Stimulated activated naive CD8-positive, alpha-beta T cell treated with anti-CD3 and anti-CD28 coated beads, Interleukin-15, Interleukin-2, amounts not matched to agents 100 ng/mL and 50 ng/mL, for 24 hours (primary cell): ENCODE measurements around the gene RYR2.
"Not testable (repeated sequence)": the region's sequence is repeated elsewhere in the genome, so short reads cannot be mapped to it uniquely, and the experiment has no call there.

ENCODE experiments used
- H3K27ac Mint-ChIP-seq: one replicate; pipeline ENCODE4 v1.8.0; 2021; ENCODE audit warnings: mild to moderate bottlenecking, mixed read lengths
- H3K27me3 Mint-ChIP-seq: one replicate; pipeline ENCODE4 v1.8.0; 2021; ENCODE audit warnings: mixed read lengths
- H3K36me3 Mint-ChIP-seq: one replicate; pipeline ENCODE4 v1.8.0; 2021; ENCODE audit warnings: low read depth, mixed read lengths
- H3K4me1 Mint-ChIP-seq: one replicate; pipeline ENCODE4 v1.8.0; 2021; ENCODE audit warnings: low read depth, mixed read lengths
- H3K4me3 Mint-ChIP-seq: one replicate; pipeline ENCODE4 v1.8.0; 2021; ENCODE audit warnings: mild to moderate bottlenecking, mixed read lengths
- H3K9me3 Mint-ChIP-seq: one replicate; pipeline ENCODE4 v1.8.0; 2021; ENCODE audit warnings: mixed read lengths

Gene RYR2

GRCh38 chr1:237814319-237814924 is 772.4 kb downstream of the RYR2 start:
- H3K27ac Mint-ChIP-seq, result no peak overlapping the region
- no peaks in the 10 kb centered on the region for H3K36me3 Mint-ChIP-seq
- no peaks in the 10 kb centered on the region for H3K4me1 Mint-ChIP-seq
- no peaks in the 10 kb centered on the region for H3K9me3 Mint-ChIP-seq
- H3K27me3 Mint-ChIP-seq, result peaks cover 9% of the 10 kb centered on the region
- no peak overlapping the region for H3K4me3 Mint-ChIP-seq

GRCh38 chr1:237817277-237817676 is 775.3 kb downstream of the RYR2 start:
- no peak overlapping the region for H3K27ac Mint-ChIP-seq
- no peaks in the 10 kb centered on the region for H3K36me3 Mint-ChIP-seq
- H3K27me3 Mint-ChIP-seq, result peaks cover 9% of the 10 kb centered on the region
- no peaks in the 10 kb centered on the region for H3K4me1 Mint-ChIP-seq
- no peak overlapping the region for H3K4me3 Mint-ChIP-seq
- no peaks in the 10 kb centered on the region for H3K9me3 Mint-ChIP-seq

- H3K4me3 Mint-ChIP-seq, H3K27ac Mint-ChIP-seq, H3K27me3 Mint-ChIP-seq, H3K36me3 Mint-ChIP-seq, H3K9me3 Mint-ChIP-seq, H3K4me1 Mint-ChIP-seq: not testable (repeated sequence)
Measured at GRCh38 chr1:237820634-237821033, 778.6 kb downstream of the RYR2 start.

DNA sequence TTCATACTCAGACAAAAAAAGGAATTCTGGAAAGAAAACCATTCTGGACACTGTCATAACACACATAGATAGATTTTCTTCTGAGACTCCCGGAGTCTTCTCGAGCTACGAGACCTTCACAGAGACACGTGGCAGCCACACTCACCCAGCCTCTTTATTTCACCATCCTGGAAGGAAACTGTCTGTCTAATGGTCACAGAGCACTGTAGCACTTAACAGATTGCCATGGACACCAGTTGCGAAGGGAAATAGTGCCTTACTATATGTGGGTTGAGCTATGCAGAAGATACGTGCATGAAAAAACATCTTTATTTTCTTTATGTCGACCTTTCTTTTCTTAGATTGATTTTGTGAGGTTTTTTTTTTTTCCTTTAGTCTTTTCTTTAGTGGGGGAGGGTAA is 790.9 kb downstream of the RYR2 start:
- no peaks in the 10 kb centered on the region for H3K36me3 Mint-ChIP-seq
- no peak overlapping the region for H3K4me3 Mint-ChIP-seq
- no peaks in the 10 kb centered on the region for H3K9me3 Mint-ChIP-seq

DNA sequence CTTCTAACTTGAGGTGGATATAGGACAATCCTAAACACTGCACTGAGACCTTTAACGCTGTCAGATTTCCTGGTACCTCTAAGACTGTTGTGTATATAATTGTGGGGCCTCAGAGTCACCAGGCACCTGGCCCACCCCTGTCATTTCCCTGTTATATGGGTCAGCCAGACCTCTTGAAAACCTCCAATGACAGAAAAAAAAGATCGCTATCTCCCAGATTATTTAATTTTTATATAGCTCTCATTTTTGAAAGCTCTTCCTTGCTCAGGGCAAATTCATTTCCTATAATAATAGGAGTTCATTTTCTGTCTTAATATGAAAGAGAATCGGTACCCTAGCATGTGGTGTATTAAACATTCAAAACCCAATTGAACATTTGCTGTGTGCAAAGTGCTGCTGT is 792.1 kb downstream of the RYR2 start:
- Mint-ChIP-seq H3K36me3 (no peaks in the 10 kb centered on the region), H3K4me3 (no peak overlapping the region), H3K4me1 (no peaks in the 10 kb centered on the region), H3K27ac (no peak overlapping the region), H3K9me3 (no peaks in the 10 kb centered on the region), H3K27me3 (no peaks in the 10 kb centered on the region)

More for the DNA sequence above, 790.9 kb downstream of the RYR2 start:
- no peaks in the 10 kb centered on the region for H3K27me3 Mint-ChIP-seq
- H3K4me1 Mint-ChIP-seq, result no peaks in the 10 kb centered on the region
- no peak overlapping the region for H3K27ac Mint-ChIP-seq

GRCh38 chr1:237834461-237834860 is 792.5 kb downstream of the RYR2 start:
- Mint-ChIP-seq H3K4me1 (no peaks in the 10 kb centered on the region), H3K9me3 (no peaks in the 10 kb centered on the region), H3K36me3 (no peaks in the 10 kb centered on the region), H3K27me3 (no peaks in the 10 kb centered on the region), H3K27ac (no peak overlapping the region), H3K4me3 (no peak overlapping the region)

GRCh38 chr1:237838320-237838719 is 796.3 kb downstream of the RYR2 start:
- Mint-ChIP-seq H3K4me1 (no peaks in the 10 kb centered on the region), H3K9me3 (no peaks in the 10 kb centered on the region), H3K4me3 (no peak overlapping the region), H3K27me3 (no peaks in the 10 kb centered on the region), H3K36me3 (no peaks in the 10 kb centered on the region), H3K27ac (no peak overlapping the region)

GRCh38 chr1:237838904-237839534 is 797.0 kb downstream of the RYR2 start:
- Mint-ChIP-seq H3K27ac (no peak overlapping the region), H3K4me3 (no peak overlapping the region), H3K9me3 (no peaks in the 10 kb centered on the region), H3K4me1 (no peaks in the 10 kb centered on the region), H3K27me3 (no peaks in the 10 kb centered on the region), H3K36me3 (no peaks in the 10 kb centered on the region)

DNA sequence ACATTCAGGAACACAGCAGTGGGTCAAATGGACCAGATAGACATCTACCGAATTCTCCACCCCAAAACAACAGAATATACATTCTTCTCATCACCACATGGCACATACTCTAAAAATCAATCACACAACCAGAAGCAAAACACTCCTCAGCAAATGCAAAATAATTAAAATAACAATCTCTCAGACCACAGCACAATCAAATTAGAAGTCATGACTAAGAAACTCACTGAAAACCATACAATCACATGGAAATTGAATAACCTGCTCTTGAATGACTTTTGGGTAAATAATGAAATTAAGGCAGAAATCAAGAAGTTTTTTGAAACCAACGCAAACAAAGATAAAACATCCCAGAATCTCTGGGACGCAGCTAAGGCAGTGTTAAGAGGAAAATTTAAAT is 799.5 kb downstream of the RYR2 start:
- Mint-ChIP-seq H3K4me1 (no peaks in the 10 kb centered on the region), H3K27me3 (no peaks in the 10 kb centered on the region)

DNA sequence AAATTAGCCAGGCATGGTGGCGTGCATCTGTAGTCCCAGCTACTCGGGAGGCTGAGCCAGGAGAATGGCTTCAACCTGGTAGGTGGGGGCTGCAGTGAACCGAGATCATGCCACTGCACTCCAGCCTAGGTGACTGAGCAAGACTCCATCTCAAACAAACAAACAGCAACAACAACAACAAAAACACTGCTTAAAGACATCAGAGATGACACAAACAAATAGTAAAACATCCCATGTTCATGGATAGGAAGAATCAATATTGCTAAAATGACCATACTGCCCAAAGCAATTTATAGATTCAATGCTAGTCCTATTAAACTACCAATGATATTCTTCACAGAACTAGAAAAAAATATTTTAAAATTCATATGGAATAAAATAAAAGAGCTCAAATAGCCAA is 801.5 kb downstream of the RYR2 start:
- H3K4me3 Mint-ChIP-seq, H3K9me3 Mint-ChIP-seq, H3K36me3 Mint-ChIP-seq, H3K27me3 Mint-ChIP-seq, H3K27ac Mint-ChIP-seq, H3K4me1 Mint-ChIP-seq: not testable (repeated sequence)

More for the DNA sequence above, 799.5 kb downstream of the RYR2 start:
- H3K4me3 Mint-ChIP-seq, result no peak overlapping the region
- H3K27ac Mint-ChIP-seq, result no peak overlapping the region
- peaks cover 5% of the 10 kb centered on the region for H3K9me3 Mint-ChIP-seq
- H3K36me3 Mint-ChIP-seq, result no peaks in the 10 kb centered on the region

GRCh38 chr1:237851210-237851845 is 809.3 kb downstream of the RYR2 start:
- no peak overlapping the region for H3K4me3 Mint-ChIP-seq
- no peaks in the 10 kb centered on the region for H3K4me1 Mint-ChIP-seq
- no peak overlapping the region for H3K27ac Mint-ChIP-seq
- peaks cover 5% of the 10 kb centered on the region for H3K27me3 Mint-ChIP-seq
- H3K36me3 Mint-ChIP-seq, result no peaks in the 10 kb centered on the region
- peaks cover 4% of the 10 kb centered on the region for H3K9me3 Mint-ChIP-seq

DNA sequence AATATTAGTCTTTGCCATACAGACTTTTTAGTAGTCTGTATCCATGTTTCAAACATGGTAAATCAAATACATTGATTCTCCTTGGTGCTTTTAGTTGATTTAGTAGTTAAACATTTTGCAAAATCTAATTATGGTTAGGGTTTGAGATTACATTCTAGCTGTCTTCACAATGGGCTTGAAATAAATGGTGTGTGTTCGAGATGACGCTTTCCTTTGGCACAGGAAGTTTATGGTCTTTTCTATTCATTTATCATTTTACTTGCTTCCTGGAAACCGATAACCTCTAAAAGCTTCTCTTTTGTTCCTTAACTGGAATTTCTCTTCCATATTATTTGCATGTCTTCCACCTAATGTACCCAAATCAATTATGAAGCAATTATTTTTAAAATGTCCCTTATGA is 810.4 kb downstream of the RYR2 start:
- no peaks in the 10 kb centered on the region for H3K36me3 Mint-ChIP-seq
- H3K4me3 Mint-ChIP-seq, result no peak overlapping the region
- H3K27me3 Mint-ChIP-seq, result peaks cover 5% of the 10 kb centered on the region
- H3K9me3 Mint-ChIP-seq, result peaks cover 4% of the 10 kb centered on the region
- no peaks in the 10 kb centered on the region for H3K4me1 Mint-ChIP-seq
- H3K27ac Mint-ChIP-seq, result no peak overlapping the region

DNA sequence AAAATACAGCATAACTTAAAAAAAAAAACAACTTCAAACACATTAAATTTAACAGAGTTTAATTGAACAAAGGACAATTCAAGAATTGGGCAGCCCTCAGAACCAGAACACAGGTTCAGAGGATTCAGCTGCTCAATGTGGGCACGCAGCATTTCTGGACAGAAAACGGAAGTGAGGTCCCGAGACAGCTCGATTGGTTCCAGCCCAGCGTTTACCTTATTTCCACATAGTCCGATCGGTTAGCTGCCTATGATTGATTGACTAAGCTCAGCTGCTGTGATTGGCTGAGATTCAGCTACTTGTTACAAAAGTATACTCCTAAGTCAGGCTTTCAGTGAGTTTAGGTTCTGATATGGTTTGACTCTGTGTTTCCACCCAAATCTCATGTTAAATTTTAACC is 815.5 kb downstream of the RYR2 start:
- H3K9me3 Mint-ChIP-seq, result no peaks in the 10 kb centered on the region
- H3K36me3 Mint-ChIP-seq, result no peaks in the 10 kb centered on the region
- H3K4me3 Mint-ChIP-seq, result no peak overlapping the region
- no peaks in the 10 kb centered on the region for H3K4me1 Mint-ChIP-seq
- peaks cover 8% of the 10 kb centered on the region for H3K27me3 Mint-ChIP-seq
- H3K27ac Mint-ChIP-seq, result no peak overlapping the region

DNA sequence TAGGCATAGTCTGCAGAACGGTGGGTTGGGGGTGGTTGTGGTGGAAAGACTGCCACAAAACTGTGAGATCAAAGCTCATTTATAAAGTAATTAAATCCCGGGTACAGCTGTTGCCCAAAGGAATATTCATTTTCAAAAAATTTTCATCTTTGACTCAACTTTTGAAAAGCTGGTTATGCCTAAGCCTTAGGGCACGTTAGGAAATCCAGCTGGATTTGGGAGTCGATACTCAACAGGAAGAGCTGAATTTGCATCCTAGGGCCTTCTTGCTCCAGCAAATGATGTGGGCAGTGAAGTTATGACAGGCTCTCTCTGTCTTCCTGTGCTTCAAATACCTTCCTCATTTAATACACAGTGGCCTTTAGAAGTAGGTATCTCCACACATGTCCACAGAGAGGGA is 817.0 kb downstream of the RYR2 start:
- Mint-ChIP-seq H3K36me3 (no peaks in the 10 kb centered on the region), H3K4me1 (no peaks in the 10 kb centered on the region), H3K9me3 (no peaks in the 10 kb centered on the region), H3K27ac (no peak overlapping the region), H3K27me3 (peaks cover 6% of the 10 kb centered on the region), H3K4me3 (no peak overlapping the region)

- Mint-ChIP-seq H3K27me3 (peaks cover 9% of the 10 kb centered on the region), H3K36me3 (no peaks in the 10 kb centered on the region), H3K4me3 (no peak overlapping the region), H3K27ac (no peak overlapping the region), H3K9me3 (no peaks in the 10 kb centered on the region), H3K4me1 (no peaks in the 10 kb centered on the region)
Measured at GRCh38 chr1:237861944-237862343, 820.0 kb downstream of the RYR2 start.

- no peak overlapping the region for H3K4me3 Mint-ChIP-seq
- peaks cover 9% of the 10 kb centered on the region for H3K27me3 Mint-ChIP-seq
Measured at GRCh38 chr1:237863234-237863633, 821.2 kb downstream of the RYR2 start.

More at GRCh38 chr1:237863234-237863633, 821.2 kb downstream of the RYR2 start:
- Mint-ChIP-seq H3K4me1 (no peaks in the 10 kb centered on the region), H3K27ac (no peak overlapping the region), H3K36me3 (no peaks in the 10 kb centered on the region), H3K9me3 (no peaks in the 10 kb centered on the region)
